DMS114 treated with DMSO at 0.1 percent for 48 hours (cell line): Measurements from ENCODE around the gene KRTAP2-1.
"Not testable (repeated sequence)": the region's sequence is repeated elsewhere in the genome, so short reads cannot be mapped to it uniquely, and the experiment has no call there.

Experiments
- DNase-seq: peaks from one replicate; lab custom pipeline; 2025; ENCODE audit not compliant: unreplicated experiment; lab: John Stamatoyannopoulos, UW

KRTAP2-1 gene

GRCh38 chr17:41013606-41014005, 33.5 kb downstream of the KRTAP2-1 start:
- DNase-seq = no peak

GRCh38 chr17:41013181-41013580, 33.9 kb downstream of the KRTAP2-1 start:
- DNase-seq = no peak

GRCh38 chr17:41012326-41013120, 34.6 kb downstream of the KRTAP2-1 start:
- DNase-seq = no peak

- no peak for DNase-seq
Observed at GRCh38 chr17:41010441-41010840, 36.7 kb downstream of the KRTAP2-1 start.

- DNase-seq = no peak
Observed at GRCh38 chr17:41009936-41010335, 37.2 kb downstream of the KRTAP2-1 start.

- DNase-seq = no peak
Observed at GRCh38 chr17:41009301-41009760, 37.8 kb downstream of the KRTAP2-1 start.

GRCh38 chr17:41008811-41009210, 38.3 kb downstream of the KRTAP2-1 start, which contains the start of gene KRTAP3-1:
KRTAP3-1 (minus strand) TSS chr17:41009128; CDS start chr17:41009074, 54 bp downstream.
- no peak for DNase-seq

- no peak for DNase-seq
Observed at GRCh38 chr17:41004397-41004796, 42.7 kb downstream of the KRTAP2-1 start.

GRCh38 chr17:41003926-41004325, 43.2 kb downstream of the KRTAP2-1 start:
- no peak for DNase-seq

GRCh38 chr17:41002814-41003213, 44.3 kb downstream of the KRTAP2-1 start:
- no peak for DNase-seq

GRCh38 chr17:41001795-41002194, 45.3 kb downstream of the KRTAP2-1 start:
- no peak for DNase-seq

- DNase-seq = not testable (repeated sequence)
Observed at GRCh38 chr17:40999563-40999962, 47.6 kb downstream of the KRTAP2-1 start, which contains the start of gene KRTAP3-2. KRTAP3-2 (minus strand) TSS chr17:40999906; CDS start chr17:40999853, 53 bp downstream.

- no peak for DNase-seq
Observed at GRCh38 chr17:40997361-40997760, 49.8 kb downstream of the KRTAP2-1 start.

GRCh38 chr17:40996829-40997228, 50.3 kb downstream of the KRTAP2-1 start:
- DNase-seq = no peak
